Activated naive CD4-positive, alpha-beta T cell treated with anti-CD3 and anti-CD28 coated beads for 36 hours (primary cell): ENCODE measurements around the gene HIVEP2. TPM values are rescaled to one million over a fixed set of nuclear protein-coding genes. Genes with fewer than 3 reads are reported as not detected.

Experiments
- CTCF ChIA-PET: fragments of 350-600 bp; sonication (Branson Sonifier 250); formaldehyde crosslinking; loops from one replicate; lab custom pipeline; 2021; ENCODE audit warnings: antibody characterized with exemption; lab: Charles Lee
- DNase-seq: peaks from one replicate; pipeline ENCODE4 v3.0.0-alpha.2; 2020
- H3K27ac Mint-ChIP-seq: one replicate; pipeline ENCODE4 v1.8.0; 2021; ENCODE audit warnings: mild to moderate bottlenecking, mixed read lengths
- H3K27me3 Mint-ChIP-seq: one replicate; pipeline ENCODE4 v1.8.0; 2021; ENCODE audit warnings: low read depth, mixed read lengths
- H3K36me3 Mint-ChIP-seq: one replicate; pipeline ENCODE4 v1.8.0; 2021; ENCODE audit warnings: low read depth, mixed read lengths
- H3K4me1 Mint-ChIP-seq: one replicate; pipeline ENCODE4 v1.8.0; 2021; ENCODE audit warnings: low read depth, mixed read lengths
- H3K4me3 Mint-ChIP-seq: one replicate; pipeline ENCODE4 v1.8.0; 2021; ENCODE audit warnings: mild to moderate bottlenecking, moderate library complexity, mixed read lengths
- H3K9me3 Mint-ChIP-seq: one replicate; pipeline ENCODE4 v1.8.0; 2021; ENCODE audit warnings: mixed read lengths
- intact Hi-C: fragments of 100-400 bp; cut with micrococcal nuclease; formaldehyde crosslinking; loops from one replicate; pipeline ENCODE4 v1.15.1; 2023
- total RNA-seq, 2 experiments: library from RNA; stranded (reverse); gene quantifications; one replicate each; pipeline ENCODE4 v1.2.3, GENCODE V29; 2021

Gene HIVEP2
- total RNA-seq, 2 experiments from 2014 or later, result 22.0 to 24.1 TPM

GRCh38 chr6:142870787-142871415 lies 74.1 kb downstream of the HIVEP2 start:
- Mint-ChIP-seq H3K27ac (peak overlapping the region; percentile 77), H3K36me3 (peaks cover 17% of the 10 kb centered on the region), H3K4me3 (no peak overlapping the region), H3K9me3 (no peaks in the 10 kb centered on the region), H3K4me1 (peaks cover 88% of the 10 kb centered on the region), H3K27me3 (no peaks in the 10 kb centered on the region)
- DNase-seq, result no peak
- intact Hi-C loops, result loop anchor here (1.0 to 2.0 kb wide), 3 partner anchors 10 to 49 kb away; no protein-coding TSS in a partner anchor
- CTCF ChIA-PET, result no interaction called here

- CTCF ChIA-PET, result no interaction called here
- Mint-ChIP-seq H3K9me3 (no peaks in the 10 kb centered on the region), H3K4me1 (peaks cover 86% of the 10 kb centered on the region), H3K36me3 (peaks cover 11% of the 10 kb centered on the region), H3K27ac (no peak overlapping the region), H3K4me3 (no peak overlapping the region), H3K27me3 (no peaks in the 10 kb centered on the region)
- no peak for DNase-seq
- intact Hi-C loops, result loop anchor here (1.0 kb wide), 1 partner anchor 26 kb away; no protein-coding TSS in a partner anchor
Observed at GRCh38 chr6:142868917-142869316, 76.1 kb downstream of the HIVEP2 start.

GRCh38 chr6:142867988-142868812 lies 76.8 kb downstream of the HIVEP2 start:
- Mint-ChIP-seq H3K27me3 (no peaks in the 10 kb centered on the region), H3K4me3 (peak overlapping the region; percentile 25), H3K4me1 (peaks cover 85% of the 10 kb centered on the region), H3K27ac (peak overlapping the region; percentile 14), H3K36me3 (peaks cover 11% of the 10 kb centered on the region), H3K9me3 (no peaks in the 10 kb centered on the region)
- no peak for DNase-seq
- CTCF ChIA-PET, result interaction anchor here (0.8 kb wide), 1 partner anchor 31 kb away, joined by 6 read pairs; no protein-coding TSS in a partner anchor
- intact Hi-C loops, result loop anchor here (1.0 kb wide), 1 partner anchor 25 kb away; no protein-coding TSS in a partner anchor

- no peak for DNase-seq
- no peaks in the 10 kb centered on the region for H3K27me3 Mint-ChIP-seq
- H3K4me3 Mint-ChIP-seq, result no peak overlapping the region
- intact Hi-C loops, result no loop called here
- no peaks in the 10 kb centered on the region for H3K9me3 Mint-ChIP-seq
- CTCF ChIA-PET, result no interaction called here
- H3K4me1 Mint-ChIP-seq, result peaks cover 77% of the 10 kb centered on the region
- no peak overlapping the region for H3K27ac Mint-ChIP-seq
- peaks cover 11% of the 10 kb centered on the region for H3K36me3 Mint-ChIP-seq
Observed at GRCh38 chr6:142867355-142867801, 77.6 kb downstream of the HIVEP2 start.

- CTCF ChIA-PET, result interaction anchor here (0.9 kb wide), 1 partner anchor 163 kb away, joined by 5 read pairs; no protein-coding TSS in a partner anchor
- no peak overlapping the region for H3K4me3 Mint-ChIP-seq
- H3K27ac Mint-ChIP-seq, result no peak overlapping the region
- H3K36me3 Mint-ChIP-seq, result peaks cover 11% of the 10 kb centered on the region
- peaks cover 79% of the 10 kb centered on the region for H3K4me1 Mint-ChIP-seq
- DNase-seq, result no peak
- H3K27me3 Mint-ChIP-seq, result no peaks in the 10 kb centered on the region
- intact Hi-C loops, result no loop called here
- H3K9me3 Mint-ChIP-seq, result peaks cover 5% of the 10 kb centered on the region
Observed at GRCh38 chr6:142863981-142864380, 81.0 kb downstream of the HIVEP2 start.

- H3K36me3 Mint-ChIP-seq, result peaks cover 14% of the 10 kb centered on the region
- intact Hi-C loops, result loop anchor here (1.0 kb wide), 1 partner anchor 10 kb away; no protein-coding TSS in a partner anchor
- CTCF ChIA-PET, result no interaction called here
- peaks cover 5% of the 10 kb centered on the region for H3K9me3 Mint-ChIP-seq
- DNase-seq, result no peak
- H3K4me1 Mint-ChIP-seq, result peaks cover 80% of the 10 kb centered on the region
- H3K27ac Mint-ChIP-seq, result peak overlapping the region; percentile 6
- H3K27me3 Mint-ChIP-seq, result no peaks in the 10 kb centered on the region
- no peak overlapping the region for H3K4me3 Mint-ChIP-seq
Observed at GRCh38 chr6:142861711-142862110, 83.3 kb downstream of the HIVEP2 start.

- Mint-ChIP-seq H3K27ac (peak overlapping the region; percentile 39), H3K9me3 (peaks cover 5% of the 10 kb centered on the region), H3K36me3 (peaks cover 14% of the 10 kb centered on the region), H3K4me1 (peaks cover 80% of the 10 kb centered on the region), H3K27me3 (no peaks in the 10 kb centered on the region), H3K4me3 (no peak overlapping the region)
- intact Hi-C loops, result no loop called here
- no peak for DNase-seq
- CTCF ChIA-PET, result interaction anchor here (0.5 to 1.4 kb wide), 5 partner anchors 9 to 504 kb away, joined by 3 to 4 read pairs (median 3); no protein-coding TSS in a partner anchor
Observed at GRCh38 chr6:142860498-142860897, 84.5 kb downstream of the HIVEP2 start.

GRCh38 chr6:142857796-142858555 lies 87.0 kb downstream of the HIVEP2 start:
- CTCF ChIA-PET, result interaction anchor here (0.6 to 2.4 kb wide), 5 partner anchors 8 to 369 kb away, joined by 3 to 11 read pairs (median 4); no protein-coding TSS in a partner anchor
- Mint-ChIP-seq H3K36me3 (peaks cover 14% of the 10 kb centered on the region), H3K27ac (peak overlapping the region; percentile 69), H3K4me1 (peaks cover 88% of the 10 kb centered on the region), H3K4me3 (peak overlapping the region; percentile 68), H3K27me3 (no peaks in the 10 kb centered on the region), H3K9me3 (peaks cover 5% of the 10 kb centered on the region)
- intact Hi-C loops, result loop anchor here (1.0 to 10.0 kb wide), 5 partner anchors 13 to 713 kb away; partner anchors contain the start of genes NMBR and VTA1
- DNase-seq, result no peak

- intact Hi-C loops, result loop anchor here (1.0 to 10.0 kb wide), 5 partner anchors 14 to 712 kb away; partner anchors contain the start of genes NMBR and VTA1
- no peak for DNase-seq
Observed at GRCh38 chr6:142857233-142857761, 87.7 kb downstream of the HIVEP2 start.

GRCh38 chr6:142856624-142857232 lies 88.2 kb downstream of the HIVEP2 start:
- H3K9me3 Mint-ChIP-seq, result peaks cover 5% of the 10 kb centered on the region
- intact Hi-C loops, result loop anchor here (1.0 to 10.0 kb wide), 8 partner anchors 14 to 712 kb away; partner anchors contain the start of genes NMBR and VTA1
- peak overlapping the region; percentile 68 for H3K4me3 Mint-ChIP-seq
- CTCF ChIA-PET, result interaction anchor here (1.0 to 1.7 kb wide), 3 partner anchors 14 to 63 kb away, joined by 3 to 4 read pairs (median 4); no protein-coding TSS in a partner anchor
- DNase-seq, result peak; percentile 60
- peaks cover 95% of the 10 kb centered on the region for H3K4me1 Mint-ChIP-seq
- peak overlapping the region; percentile 69 for H3K27ac Mint-ChIP-seq
- H3K36me3 Mint-ChIP-seq, result peaks cover 14% of the 10 kb centered on the region
- no peaks in the 10 kb centered on the region for H3K27me3 Mint-ChIP-seq

More at GRCh38 chr6:142857233-142857761, 87.7 kb downstream of the HIVEP2 start:
- Mint-ChIP-seq H3K9me3 (peaks cover 5% of the 10 kb centered on the region), H3K36me3 (peaks cover 14% of the 10 kb centered on the region), H3K4me3 (peak overlapping the region; percentile 68), H3K27me3 (no peaks in the 10 kb centered on the region), H3K27ac (peak overlapping the region; percentile 69), H3K4me1 (peaks cover 95% of the 10 kb centered on the region)
- CTCF ChIA-PET, result interaction anchor here (0.6 to 2.4 kb wide), 4 partner anchors 8 to 370 kb away, joined by 3 to 11 read pairs (median 4); no protein-coding TSS in a partner anchor
